ENCODE results near the gene SEC61B.

Gene SEC61B

GRCh38 chr9:99239341-99240060, 17.4 kb downstream of the SEC61B start:
- no peak for DNase-seq

GRCh38 chr9:99241106-99241505, 19.0 kb downstream of the SEC61B start:
- no peak for DNase-seq

GRCh38 chr9:99244344-99245260, 22.5 kb downstream of the SEC61B start:
- no peak for DNase-seq

- DNase-seq: no peak
Observed at GRCh38 chr9:99249619-99250018, 27.5 kb downstream of the SEC61B start.

GRCh38 chr9:99251157-99251556, 29.1 kb downstream of the SEC61B start:
- no peak for DNase-seq

GRCh38 chr9:99253134-99253533, 31.1 kb downstream of the SEC61B start:
- DNase-seq: peak; percentile 36

GRCh38 chr9:99253772-99254431, 31.8 kb downstream of the SEC61B start:
- peak; percentile 88 for DNase-seq

- no peak for DNase-seq
Observed at GRCh38 chr9:99255651-99256050, 33.6 kb downstream of the SEC61B start.

- no peak for DNase-seq
Observed at GRCh38 chr9:99257723-99258389, 35.8 kb downstream of the SEC61B start.

- no peak for DNase-seq
Observed at GRCh38 chr9:99259231-99259918, 37.3 kb downstream of the SEC61B start.

GRCh38 chr9:99261923-99262322, 39.8 kb downstream of the SEC61B start:
- DNase-seq: no peak

- no peak for DNase-seq
Observed at GRCh38 chr9:99262949-99263418, 40.9 kb downstream of the SEC61B start.

- no peak for DNase-seq
Observed at GRCh38 chr9:99264070-99264680, 42.1 kb downstream of the SEC61B start.

- no peak for DNase-seq
Observed at GRCh38 chr9:99265691-99266090, 43.6 kb downstream of the SEC61B start.

- peak; percentile 20 for DNase-seq
Observed at GRCh38 chr9:99266255-99267023, 44.4 kb downstream of the SEC61B start.

GRCh38 chr9:99269416-99269815, 47.3 kb downstream of the SEC61B start:
- DNase-seq: no peak

- DNase-seq: no peak
Observed at GRCh38 chr9:99270491-99270890, 48.4 kb downstream of the SEC61B start.

- no peak for DNase-seq
Observed at GRCh38 chr9:99272836-99273235, 50.8 kb downstream of the SEC61B start.

- no peak for DNase-seq
Observed at GRCh38 chr9:99274016-99274415, 51.9 kb downstream of the SEC61B start.

- DNase-seq: no peak
Observed at GRCh38 chr9:99274495-99274894, 52.4 kb downstream of the SEC61B start.

Measured in stimulated activated naive CD4-positive, alpha-beta T cell treated with Interleukin-2 at 50 U/mL for 16 hours (primary cell).